Measurements from ENCODE around the gene COL3A1. TPM values are rescaled to one million over a fixed set of nuclear protein-coding genes. Genes with fewer than 3 reads are reported as not detected.

COL3A1 gene
- total and polyA plus RNA-seq, 2 experiments from 2014 or later = 0.17 to 0.31 TPM

- TF ChIP-seq ZNF462 (CRISPR knock-in tag; IDR thresholded peaks at IDR 0.05) = no peak
Measured at GRCh38 chr2:189000221-189000620, 26.0 kb downstream of the COL3A1 start (continued).

GRCh38 chr2:189002079-189002478 is 27.9 kb downstream of the COL3A1 start:
- Histone ChIP-seq H3K4me2 (no peak overlapping the region), H2AFZ (no peak overlapping the region), H3K9me2 (ENCODE audit: insufficient read depth) (no peaks in the 10 kb centered on the region), H4K20me1 (replicated peaks; ENCODE audit: insufficient read depth) (no peaks in the 10 kb centered on the region), H3F3A (replicated peaks; ENCODE audit: low read depth) (no peaks in the 10 kb centered on the region), H3K79me2 (replicated peaks; ENCODE audit: insufficient read depth) (no peaks in the 10 kb centered on the region), H3K36me3 (ENCODE audit: insufficient read depth) (no peaks in the 10 kb centered on the region), H3K27me3 (ENCODE audit: insufficient read depth) (no peaks in the 10 kb centered on the region), H3K4me3 (no peak overlapping the region), H3K27ac (ENCODE audit: low read depth) (no peak overlapping the region), H3K4me1 (ENCODE audit: insufficient read depth) (no peaks in the 10 kb centered on the region)
- Mint-ChIP-seq H3K36me3 (ENCODE audit: low read depth) (no peaks in the 10 kb centered on the region), H3K4me1 (no peaks in the 10 kb centered on the region), H3K4me3 (no peak overlapping the region), H3K27me3 (ENCODE audit: insufficient read depth, low read depth, poor library complexity) (peaks cover 2% of the 10 kb centered on the region), H3K9me3 (no peaks in the 10 kb centered on the region), H3K27ac (no peak overlapping the region)
- no peak for DNase-seq (ENCODE audit: low spot score)
- no peak for ATAC-seq
- TF ChIP-seq ZNF331 (CRISPR knock-in tag; IDR thresholded peaks at IDR 0.05; ENCODE audit: low read depth) (no peak), POLR2AphosphoS5 (IDR thresholded peaks at IDR 0.05; ENCODE audit: low read depth) (no peak), ETS1 (IDR thresholded peaks at IDR 0.05) (no peak), ZNF462 (CRISPR knock-in tag; IDR thresholded peaks at IDR 0.05) (no peak), ZNF114 (CRISPR knock-in tag; IDR thresholded peaks at IDR 0.05) (no peak), STAT1 (IDR thresholded peaks at IDR 0.05; ENCODE audit: unreplicated experiment) (no peak), JUNB (IDR thresholded peaks at IDR 0.05; ENCODE audit: unreplicated experiment) (no peak), EZH2 (IDR thresholded peaks at IDR 0.05; ENCODE audit: low read depth, unreplicated experiment) (no peak), CREB1 (CRISPR knock-in tag; IDR thresholded peaks at IDR 0.05; ENCODE audit: low read depth) (no peak), EZH2phosphoT487 (IDR thresholded peaks at IDR 0.05; ENCODE audit: unreplicated experiment) (no peak)
